WTC11 (cell line): Measurements from ENCODE around the gene PIPOX. TPM values are rescaled to one million over a fixed set of nuclear protein-coding genes. Genes with fewer than 3 reads are reported as not detected.

ENCODE experiments used
- ATAC-seq: fragments of 200-7000 bp; cut with Tn5 transposase; 2 replicates; pipeline ENCODE4 v1.10.0; 2021; ENCODE audit warnings: mild to moderate bottlenecking, moderate library complexity
- CTCF ChIA-PET: fragments of 300-600 bp; sonication (Branson Sonifier 250); formaldehyde crosslinking; loops from one replicate; lab custom pipeline; 2021; ENCODE audit warnings: antibody characterized with exemption; lab: Charles Lee
- POLR2A ChIA-PET: fragments of 350-600 bp; sonication (Branson Sonifier 250); formaldehyde crosslinking; loops from one replicate; lab custom pipeline; 2021; ENCODE audit warnings: antibody characterized with exemption; lab: Charles Lee
- DNase-seq: peaks from one replicate; pipeline ENCODE4 v3.0.0; 2021; ENCODE audit warnings: low spot score
- H3K27ac Mint-ChIP-seq: 2 replicates; pipeline ENCODE4 v1.8.0; 2021; ENCODE audit warnings: mixed read lengths
- H3K27me3 Mint-ChIP-seq: 2 replicates; pipeline ENCODE4 v1.8.0; 2021; ENCODE audit warnings: low read depth, mild to moderate bottlenecking, moderate library complexity, mixed read lengths
- H3K36me3 Mint-ChIP-seq: 2 replicates; pipeline ENCODE4 v1.8.0; 2021; ENCODE audit warnings: mixed read lengths
- H3K4me1 Mint-ChIP-seq: 2 replicates; pipeline ENCODE4 v1.8.0; 2022; ENCODE audit warnings: mixed read lengths
- H3K4me3 Mint-ChIP-seq: 2 replicates; pipeline ENCODE4 v1.8.0; 2021; ENCODE audit warnings: mild to moderate bottlenecking, moderate library complexity, mixed read lengths
- H3K9me3 Mint-ChIP-seq: 2 replicates; pipeline ENCODE4 v1.8.0; 2021; ENCODE audit warnings: mixed read lengths
- ATF1 ChIP-seq: sonication (generic); formaldehyde crosslinking; IDR thresholded peaks from 2 replicates; pipeline ENCODE4 v1.8.1; 2023; ENCODE audit warnings: mild to moderate bottlenecking, moderate library complexity, missing genetic modification reagents
- E2F5 ChIP-seq: sonication (generic); formaldehyde crosslinking; IDR thresholded peaks from 2 replicates; pipeline ENCODE4 v1.8.1; 2022; ENCODE audit warnings: mild to moderate bottlenecking, moderate library complexity, missing genetic modification reagents
- ERG ChIP-seq: fragments of 250-450 bp; sonication (Bioruptor Pico); IDR thresholded peaks from 2 replicates; pipeline ENCODE4 v1.8.0; 2021; ENCODE audit warnings: mild to moderate bottlenecking
- JUN ChIP-seq: sonication (generic); formaldehyde crosslinking; IDR thresholded peaks from 2 replicates; pipeline ENCODE4 v1.8.0; 2023; ENCODE audit warnings: mild to moderate bottlenecking, missing genetic modification reagents
- MXD4 ChIP-seq: fragments of 250-450 bp; sonication (Bioruptor Pico); IDR thresholded peaks from 2 replicates; pipeline ENCODE4 v1.8.0; 2021; ENCODE audit warnings: mild to moderate bottlenecking, moderate library complexity, borderline replicate concordance
- PRDM15 ChIP-seq: sonication (generic); formaldehyde crosslinking; IDR thresholded peaks from 2 replicates; pipeline ENCODE4 v1.8.0; 2022; ENCODE audit warnings: missing genetic modification reagents
- TCF7 ChIP-seq: sonication (generic); formaldehyde crosslinking; IDR thresholded peaks from 2 replicates; pipeline ENCODE4 v1.8.0; 2022; ENCODE audit warnings: mild to moderate bottlenecking, low read depth, missing genetic modification reagents, moderate library complexity
- ZBTB43 ChIP-seq: sonication (generic); formaldehyde crosslinking; IDR thresholded peaks from 2 replicates; pipeline ENCODE4 v1.8.1; 2023; ENCODE audit warnings: mild to moderate bottlenecking, missing genetic modification reagents
- ZNF138 ChIP-seq: sonication (generic); formaldehyde crosslinking; conservative IDR thresholded peaks from 2 replicates; pipeline ENCODE4 v1.8.1; 2022; ENCODE audit warnings: mild to moderate bottlenecking, moderate library complexity, missing genetic modification reagents
- ZNF317 ChIP-seq: sonication (generic); formaldehyde crosslinking; IDR thresholded peaks from 2 replicates; pipeline ENCODE4 v1.8.1; 2023; ENCODE audit warnings: low read depth, mild to moderate bottlenecking, moderate library complexity, missing genetic modification reagents, borderline replicate concordance
- ZNF512 ChIP-seq: sonication (generic); formaldehyde crosslinking; IDR thresholded peaks from 2 replicates; pipeline ENCODE4 v1.8.1; 2022; ENCODE audit warnings: missing genetic modification reagents, borderline replicate concordance
- total RNA-seq: library from RNA; stranded (reverse); gene quantifications from 3 replicates; pipeline ENCODE4 v1.2.3, GENCODE V29; 2021
- TF ChIP-seq, protein P1 (sequence below): fragments of 250-450 bp; sonication (Bioruptor Pico); IDR thresholded peaks from 2 replicates; pipeline ENCODE4 v1.9.0; 2021; ENCODE audit warnings: mild to moderate bottlenecking
- TF ChIP-seq, protein P2 (sequence below): sonication (generic); formaldehyde crosslinking; IDR thresholded peaks from 2 replicates; pipeline ENCODE4 v1.8.1; 2023; ENCODE audit warnings: mild to moderate bottlenecking, missing genetic modification reagents, moderate library complexity
- TF ChIP-seq, protein P3 (sequence below): sonication (generic); formaldehyde crosslinking; IDR thresholded peaks from 2 replicates; pipeline ENCODE4 v1.8.0; 2022; ENCODE audit warnings: mild to moderate bottlenecking, missing genetic modification reagents
- TF ChIP-seq, protein P4 (sequence below): fragments of 250-450 bp; sonication (Bioruptor Pico); IDR thresholded peaks from 2 replicates; pipeline ENCODE4 v2.1.2; 2022; ENCODE audit warnings: mild to moderate bottlenecking, moderate library complexity

Gene PIPOX
- total RNA-seq, 1 experiment from 2014 or later = 34.2 TPM

GRCh38 chr17:29037739-29038084 lies 5.2 kb upstream of the PIPOX start (continued):
- TF ChIP-seq, protein P1, sequence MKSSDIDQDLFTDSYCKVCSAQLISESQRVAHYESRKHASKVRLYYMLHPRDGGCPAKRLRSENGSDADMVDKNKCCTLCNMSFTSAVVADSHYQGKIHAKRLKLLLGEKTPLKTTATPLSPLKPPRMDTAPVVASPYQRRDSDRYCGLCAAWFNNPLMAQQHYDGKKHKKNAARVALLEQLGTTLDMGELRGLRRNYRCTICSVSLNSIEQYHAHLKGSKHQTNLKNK = no peak
- TF ChIP-seq ZBTB43 (0 out of 2 replicates have a peak, but pooled peaks have one; percentile 31), ZNF512 (CRISPR knock-in tag) (no peak), TCF7 (CRISPR knock-in tag) (no peak), ATF1 (CRISPR knock-in tag) (no peak)
- TF ChIP-seq, all 79 proteins: peak for 2

DNA sequence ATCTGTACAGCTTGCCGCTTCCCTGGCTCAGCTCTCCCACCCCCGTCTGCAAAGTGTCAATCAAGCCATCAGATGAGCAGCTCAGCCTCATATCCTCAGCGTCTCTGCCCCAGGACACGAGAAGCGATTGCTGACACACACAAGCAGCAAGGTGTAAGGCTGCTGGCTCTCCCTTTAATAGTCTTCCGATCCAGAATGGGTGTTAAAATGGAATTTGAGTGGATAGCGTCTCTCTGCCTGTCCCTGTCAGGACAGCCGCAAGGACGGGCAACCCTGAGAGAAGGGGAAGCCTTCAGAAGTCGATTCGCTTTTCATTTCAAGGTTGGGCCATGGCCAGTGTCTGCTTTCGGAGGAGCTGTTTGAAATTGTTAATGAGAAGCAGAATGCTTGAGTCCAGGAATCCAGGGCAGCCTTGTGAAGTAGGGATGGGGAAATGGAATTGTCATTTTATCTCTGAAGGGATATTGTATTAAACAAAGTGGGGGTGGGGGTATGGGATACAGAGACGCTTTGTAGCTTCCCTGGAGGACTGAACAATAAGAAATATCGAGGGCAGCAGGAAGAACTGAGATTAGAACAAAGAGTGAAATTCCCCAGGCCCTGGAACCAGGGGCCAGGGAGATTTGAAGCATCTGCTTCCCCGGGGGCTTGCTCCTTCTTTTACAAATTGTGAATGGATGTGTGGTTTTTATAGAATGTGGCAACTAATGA lies 4.7 kb upstream of the PIPOX start:
- ATAC-seq = no peak
- DNase-seq = no peak
- POLR2A ChIA-PET = no interaction called here
- Mint-ChIP-seq H3K27ac (no peak overlapping the region), H3K9me3 (peaks cover 21% of the 10 kb centered on the region), H3K36me3 (peaks cover 19% of the 10 kb centered on the region), H3K27me3 (peaks cover 16% of the 10 kb centered on the region), H3K4me3 (no peak overlapping the region), H3K4me1 (peaks cover 38% of the 10 kb centered on the region)
- CTCF ChIA-PET = interaction anchor here (0.7 to 5.5 kb wide), 13 partner anchors 28 to 787 kb away, joined by 3 to 42 read pairs (median 4); no protein-coding TSS in a partner anchor
- TF ChIP-seq TCF7 (CRISPR knock-in tag) (no peak), JUN (CRISPR knock-in tag) (no peak), ZNF317 (CRISPR knock-in tag) (no peak), PRDM15 (CRISPR knock-in tag) (no peak), ZBTB43 (no peak), ZNF512 (CRISPR knock-in tag) (no peak), MXD4 (CRISPR knock-in tag) (no peak), ERG (no peak), E2F5 (CRISPR knock-in tag) (no peak), ZNF138 (CRISPR knock-in tag) (no peak)
- TF ChIP-seq, protein P2, sequence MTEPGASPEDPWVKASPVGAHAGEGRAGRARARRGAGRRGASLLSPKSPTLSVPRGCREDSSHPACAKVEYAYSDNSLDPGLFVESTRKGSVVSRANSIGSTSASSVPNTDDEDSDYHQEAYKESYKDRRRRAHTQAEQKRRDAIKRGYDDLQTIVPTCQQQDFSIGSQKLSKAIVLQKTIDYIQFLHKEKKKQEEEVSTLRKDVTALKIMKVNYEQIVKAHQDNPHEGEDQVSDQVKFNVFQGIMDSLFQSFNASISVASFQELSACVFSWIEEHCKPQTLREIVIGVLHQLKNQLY (CRISPR knock-in tag) = no peak
- TF ChIP-seq, protein P3, sequence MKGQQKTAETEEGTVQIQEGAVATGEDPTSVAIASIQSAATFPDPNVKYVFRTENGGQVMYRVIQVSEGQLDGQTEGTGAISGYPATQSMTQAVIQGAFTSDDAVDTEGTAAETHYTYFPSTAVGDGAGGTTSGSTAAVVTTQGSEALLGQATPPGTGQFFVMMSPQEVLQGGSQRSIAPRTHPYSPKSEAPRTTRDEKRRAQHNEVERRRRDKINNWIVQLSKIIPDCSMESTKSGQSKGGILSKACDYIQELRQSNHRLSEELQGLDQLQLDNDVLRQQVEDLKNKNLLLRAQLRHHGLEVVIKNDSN (CRISPR knock-in tag) = no peak
- TF ChIP-seq, protein P4, sequence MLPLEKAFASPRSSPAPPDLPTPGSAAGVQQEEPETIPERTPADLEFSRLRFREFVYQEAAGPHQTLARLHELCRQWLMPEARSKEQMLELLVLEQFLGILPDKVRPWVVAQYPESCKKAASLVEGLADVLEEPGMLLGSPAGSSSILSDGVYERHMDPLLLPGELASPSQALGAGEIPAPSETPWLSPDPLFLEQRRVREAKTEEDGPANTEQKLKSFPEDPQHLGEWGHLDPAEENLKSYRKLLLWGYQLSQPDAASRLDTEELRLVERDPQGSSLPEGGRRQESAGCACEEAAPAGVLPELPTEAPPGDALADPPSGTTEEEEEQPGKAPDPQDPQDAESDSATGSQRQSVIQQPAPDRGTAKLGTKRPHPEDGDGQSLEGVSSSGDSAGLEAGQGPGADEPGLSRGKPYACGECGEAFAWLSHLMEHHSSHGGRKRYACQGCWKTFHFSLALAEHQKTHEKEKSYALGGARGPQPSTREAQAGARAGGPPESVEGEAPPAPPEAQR (CRISPR knock-in tag) = no peak
